ENCODE measurements around the gene ARHGAP29.

Gene ARHGAP29

DNA sequence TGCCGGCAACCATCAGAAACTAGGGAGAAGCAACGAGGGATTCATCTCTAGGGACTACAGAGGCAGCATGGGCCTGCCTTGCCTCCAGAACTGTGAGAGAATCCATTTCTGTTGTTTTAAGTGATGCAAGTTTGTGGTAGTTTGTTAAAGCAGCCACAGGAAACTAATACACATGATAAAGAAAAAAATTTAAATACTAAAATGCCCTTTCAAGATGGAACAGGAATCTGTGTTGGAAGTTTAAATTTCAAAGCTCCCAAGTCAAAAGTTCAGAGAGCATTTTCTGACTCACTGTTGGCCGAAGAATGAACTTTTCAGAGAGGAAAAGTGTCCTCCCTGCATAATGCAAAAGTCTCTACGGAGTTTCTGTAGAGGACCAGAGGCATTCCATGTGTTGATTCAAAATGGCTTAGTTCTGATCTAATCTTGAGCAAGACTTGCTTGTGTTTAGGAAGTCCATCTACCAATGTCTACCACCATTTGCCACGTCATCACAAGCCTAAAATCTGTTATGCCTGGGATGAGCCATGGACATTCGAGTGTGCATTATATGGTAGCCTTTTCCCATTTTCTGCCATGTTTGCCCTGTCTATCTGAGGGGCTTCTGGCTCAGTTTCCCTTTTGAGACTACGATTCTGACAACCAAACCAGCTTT lies 22.4 kb upstream of the ARHGAP29 start:
- DNase-seq = no peak

DNA sequence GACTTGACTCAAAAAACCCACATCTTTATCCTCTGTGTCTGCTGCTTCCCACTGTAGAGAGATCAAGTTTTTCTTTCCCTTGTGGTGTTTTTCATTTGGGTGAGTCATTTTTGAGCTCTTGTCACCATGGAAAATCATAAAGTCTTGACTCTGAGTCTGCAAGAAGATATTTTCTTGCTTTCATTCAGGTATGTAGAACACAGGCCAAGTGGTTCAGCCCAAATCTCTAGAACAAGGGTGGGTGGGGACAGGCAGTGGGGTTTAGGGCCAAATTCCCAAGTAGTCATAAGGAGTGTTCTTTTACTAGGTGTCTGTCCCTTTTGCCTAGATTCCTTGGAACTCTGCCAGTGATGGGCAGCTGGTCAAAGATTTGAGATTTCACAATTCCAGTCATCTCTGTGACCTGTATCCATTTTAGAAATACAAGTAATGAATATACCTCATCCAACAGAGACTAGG lies 21.5 kb upstream of the ARHGAP29 start:
- no peak for DNase-seq

DNA sequence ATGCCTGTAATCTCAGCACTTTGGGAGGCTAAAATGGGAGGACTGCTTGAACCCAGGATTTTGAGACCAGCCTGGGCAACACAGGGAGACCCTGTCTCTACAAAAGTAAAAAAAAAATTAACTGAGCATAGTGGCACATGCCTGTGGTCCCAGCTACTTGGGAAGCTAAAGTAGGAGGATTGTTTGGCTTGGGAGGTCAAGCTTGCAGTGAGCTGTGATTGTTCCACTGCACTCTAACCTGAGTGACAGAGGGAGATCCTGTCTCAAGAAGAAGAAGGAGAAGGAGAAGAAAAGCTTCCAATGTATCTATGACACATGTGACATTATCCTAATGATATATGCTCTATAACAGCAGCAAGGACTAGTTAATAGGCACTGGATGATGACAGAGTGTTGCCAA lies 20.1 kb upstream of the ARHGAP29 start:
- DNase-seq = no peak

DNA sequence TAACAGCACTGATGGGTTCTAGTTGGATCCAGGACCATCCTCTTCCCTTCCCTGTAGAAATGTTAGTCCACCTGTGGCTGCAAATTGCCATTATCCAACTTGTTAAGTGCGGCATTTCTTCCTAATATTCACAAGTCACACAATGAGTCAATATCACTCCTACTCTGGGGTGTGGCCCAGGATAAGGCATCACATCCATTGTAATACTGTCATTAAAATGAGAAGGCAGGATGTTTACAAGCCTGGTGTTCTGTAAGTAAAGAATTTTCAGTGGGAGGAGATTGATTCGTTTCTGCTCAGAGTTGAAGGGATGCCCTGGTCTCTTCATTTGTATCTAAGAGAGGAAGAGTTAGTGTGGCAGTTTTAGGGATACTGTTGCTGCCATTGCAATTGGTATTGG lies 18.1 kb upstream of the ARHGAP29 start:
- DNase-seq = no peak

DNA sequence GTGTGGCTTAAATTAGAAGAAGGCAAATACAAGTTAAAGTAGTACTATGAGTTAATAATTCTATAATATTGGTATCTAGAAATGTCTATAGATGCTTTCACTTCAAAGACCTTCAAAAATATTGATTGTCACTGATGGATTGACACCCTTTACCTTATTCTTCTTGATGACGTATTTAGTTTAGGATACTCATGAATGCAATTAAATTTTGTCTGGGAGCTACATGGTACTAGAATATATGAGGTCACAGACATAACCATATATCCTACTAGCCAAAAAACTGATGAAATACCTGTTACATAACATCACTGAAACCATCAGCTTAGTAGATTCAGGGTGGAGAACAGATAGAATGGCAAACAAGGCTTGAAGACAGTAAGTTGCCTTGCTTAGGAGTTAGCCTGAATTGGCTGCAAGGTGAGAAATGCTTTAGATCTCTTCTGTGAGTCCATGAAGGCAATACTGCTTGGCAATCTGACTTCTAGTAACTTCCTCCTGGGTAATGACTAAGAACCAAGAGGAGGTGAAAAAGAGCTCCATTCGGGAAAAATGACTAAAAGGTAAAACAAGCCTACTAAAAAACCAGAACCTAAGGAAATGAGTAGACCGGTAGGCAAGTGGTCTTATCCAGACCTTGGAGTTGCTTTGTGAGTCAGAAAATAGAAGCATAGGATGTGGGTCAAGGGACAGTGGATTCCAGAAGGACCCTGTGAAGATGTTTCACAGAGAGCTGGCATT lies 16.9 kb upstream of the ARHGAP29 start:
- no peak for DNase-seq

DNA sequence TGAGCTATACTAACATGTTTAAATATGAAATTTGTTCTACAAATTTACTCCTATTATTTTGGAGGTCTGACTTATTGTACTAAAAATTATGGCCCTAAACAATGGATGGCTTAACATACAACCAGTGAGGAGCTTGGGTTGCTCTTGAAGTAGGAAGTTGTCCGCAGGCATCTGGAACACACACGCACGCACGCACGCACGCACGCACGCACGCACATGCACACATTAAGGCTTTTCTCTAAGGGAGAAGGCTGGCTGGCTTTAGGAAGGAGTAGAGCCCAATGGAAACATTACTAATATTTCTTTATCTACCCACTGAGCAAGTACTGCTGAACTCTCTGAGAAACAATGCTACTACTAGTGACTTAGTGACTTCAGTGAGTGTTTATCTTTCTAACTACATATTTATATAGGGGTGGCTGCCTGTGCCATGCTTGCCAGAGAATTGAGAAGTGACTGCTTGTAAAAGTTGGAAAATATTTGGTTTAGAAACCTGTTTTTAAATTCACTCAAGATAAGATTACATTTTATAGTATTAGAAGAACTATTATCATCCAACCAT lies 16.2 kb upstream of the ARHGAP29 start:
- DNase-seq = no peak

DNA sequence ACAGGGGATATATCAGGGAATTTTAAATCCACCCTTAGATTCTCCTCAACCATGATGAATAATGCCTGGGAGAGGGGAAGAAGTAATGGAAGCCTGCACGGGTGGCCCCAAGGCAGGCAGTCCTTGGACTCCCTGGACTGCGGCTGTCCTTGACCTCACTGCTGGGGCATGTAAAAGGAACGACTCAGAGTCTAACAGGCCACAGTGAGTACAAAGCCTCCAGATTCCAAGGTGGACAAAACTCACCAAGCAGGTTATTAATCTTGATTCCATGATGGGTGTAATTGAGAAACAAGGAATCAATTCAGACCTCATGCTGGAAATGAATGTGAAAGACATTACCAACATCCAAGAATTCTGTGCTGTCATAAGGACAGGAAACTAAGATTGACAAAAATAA lies 13.0 kb upstream of the ARHGAP29 start:
- DNase-seq = no peak

DNA sequence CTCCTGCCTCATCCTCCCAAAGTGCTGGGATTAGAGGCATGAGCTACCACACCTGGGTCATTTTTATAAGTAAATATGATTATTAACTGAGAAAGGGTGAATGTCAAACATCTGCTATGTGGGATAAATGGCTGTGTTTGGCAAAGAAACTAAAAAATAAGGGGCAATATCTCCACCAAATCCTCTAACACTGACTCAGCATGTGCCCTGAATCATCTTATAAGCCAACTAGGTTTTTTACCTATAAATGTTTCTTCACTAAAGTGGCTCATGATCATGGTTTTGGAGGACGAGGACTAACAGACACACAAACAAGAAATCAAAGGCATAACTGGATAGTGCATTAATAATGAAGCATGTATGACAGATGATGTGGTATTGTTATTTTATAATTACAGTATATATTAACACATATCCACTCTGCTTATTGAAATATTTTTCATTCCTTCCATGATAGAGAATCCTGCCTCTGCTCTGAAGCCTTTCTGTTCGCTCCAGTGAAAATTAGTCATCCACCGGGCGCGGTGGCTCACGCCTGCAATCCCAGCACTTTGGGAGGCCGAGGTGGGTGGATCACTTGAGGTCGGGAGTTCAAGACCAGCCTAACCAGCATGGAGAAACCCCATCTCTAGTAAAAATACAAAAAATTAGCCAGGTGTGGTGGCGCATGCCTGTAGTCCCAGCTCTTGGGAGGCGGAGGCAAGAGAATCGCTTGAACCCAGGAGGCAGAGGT lies 11.7 kb upstream of the ARHGAP29 start:
- DNase-seq = no peak

DNA sequence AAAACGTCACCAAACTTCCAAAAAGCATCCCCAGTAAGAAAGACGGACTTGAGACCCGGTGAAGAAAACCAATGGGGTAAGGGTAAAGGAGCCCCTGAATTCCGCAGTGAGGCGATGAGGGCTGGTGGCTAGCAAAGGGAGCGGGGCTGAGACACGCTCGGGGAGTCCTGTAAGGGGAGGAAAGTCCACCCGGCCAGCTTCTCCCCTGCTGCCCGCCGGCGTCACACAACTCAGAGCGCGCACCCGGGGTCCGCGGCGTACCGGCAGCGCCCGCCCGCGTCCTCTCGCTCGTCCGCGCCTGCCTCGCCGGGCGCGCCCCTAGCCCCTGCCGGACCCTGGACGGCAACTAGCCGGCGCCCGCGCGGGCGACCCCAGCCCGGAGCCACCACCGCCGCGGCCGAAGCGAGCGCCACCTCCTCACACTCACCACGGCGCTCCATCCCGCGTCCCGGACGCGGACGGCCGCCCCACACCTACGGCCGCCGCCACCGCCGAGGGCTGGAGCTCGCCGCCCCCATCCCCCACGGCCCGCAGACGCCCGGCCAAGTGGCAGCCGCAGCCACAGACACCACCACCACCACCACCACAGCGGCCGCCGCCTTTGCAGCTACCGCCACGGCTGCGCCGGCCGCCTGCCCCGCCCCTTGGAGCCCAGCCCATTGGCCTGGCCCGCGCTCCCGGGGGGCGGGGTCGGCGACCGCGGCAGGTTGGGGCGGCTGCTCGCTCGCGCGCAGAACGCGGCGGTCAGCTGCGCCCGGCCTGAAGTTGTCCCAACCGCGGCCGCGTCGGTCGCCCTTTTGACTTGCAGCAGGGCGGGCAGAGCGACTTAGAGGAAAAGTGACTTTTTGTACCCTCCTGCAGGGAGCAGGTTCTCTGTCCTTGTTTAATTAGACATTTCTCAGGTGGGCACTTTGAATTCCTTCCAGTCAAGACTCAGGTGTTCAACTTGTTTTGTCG lies 10.0 kb upstream of the ARHGAP29 start:
- no peak for DNase-seq

DNA sequence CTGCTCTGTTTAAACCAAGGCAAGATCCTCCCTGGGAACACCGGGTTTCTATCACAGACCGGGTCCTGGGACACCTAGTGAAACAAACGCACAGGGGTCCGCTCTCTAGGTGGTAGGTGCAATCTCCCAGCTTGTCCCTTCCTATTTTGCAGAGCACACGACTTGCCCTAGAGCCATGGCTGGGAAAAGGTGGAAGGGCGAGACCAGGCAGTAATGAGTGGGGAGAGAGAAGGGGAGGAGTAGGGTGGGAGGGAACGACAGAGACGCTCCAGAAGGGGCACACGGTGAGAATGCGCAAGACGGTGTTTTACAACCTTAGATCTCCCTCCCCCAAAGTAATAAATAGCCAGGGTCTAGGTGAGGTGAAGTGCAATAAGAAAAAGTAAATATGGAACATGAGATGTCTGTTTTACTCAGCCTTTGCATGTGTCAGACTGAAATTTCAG lies 9.3 kb upstream of the ARHGAP29 start:
- DNase-seq = no peak

DNA sequence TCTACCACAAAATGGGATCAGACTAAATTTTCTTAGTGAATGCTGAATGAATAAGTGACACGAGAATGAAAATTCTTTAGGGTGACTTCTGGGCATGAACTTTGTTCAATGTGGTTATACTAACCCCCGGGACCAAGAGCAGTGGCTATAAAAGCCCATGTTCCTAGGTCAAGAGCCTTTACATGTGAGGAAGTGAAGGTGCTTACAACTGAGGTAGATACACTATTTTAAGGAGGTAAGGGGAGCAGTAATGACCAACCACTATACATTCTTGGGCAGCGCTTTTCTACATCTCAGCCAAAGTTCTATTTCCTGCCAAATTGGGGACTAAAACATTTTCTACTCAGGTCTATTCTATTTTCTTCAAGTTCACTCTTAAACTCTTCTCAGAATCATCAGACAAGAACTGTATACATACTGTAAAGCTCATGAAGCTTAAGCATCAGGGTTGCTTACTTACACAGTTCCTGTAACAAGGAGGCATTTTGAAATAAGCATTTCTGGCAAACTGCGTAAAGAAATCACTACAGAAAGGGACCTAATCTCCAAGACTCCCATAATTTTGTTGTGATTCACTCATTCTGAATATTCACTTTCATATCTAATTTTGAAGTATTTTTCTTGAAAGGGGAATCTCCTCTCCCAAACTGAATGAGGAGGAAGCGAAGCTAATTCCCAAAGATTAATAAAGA lies 8.5 kb upstream of the ARHGAP29 start:
- no peak for DNase-seq

DNA sequence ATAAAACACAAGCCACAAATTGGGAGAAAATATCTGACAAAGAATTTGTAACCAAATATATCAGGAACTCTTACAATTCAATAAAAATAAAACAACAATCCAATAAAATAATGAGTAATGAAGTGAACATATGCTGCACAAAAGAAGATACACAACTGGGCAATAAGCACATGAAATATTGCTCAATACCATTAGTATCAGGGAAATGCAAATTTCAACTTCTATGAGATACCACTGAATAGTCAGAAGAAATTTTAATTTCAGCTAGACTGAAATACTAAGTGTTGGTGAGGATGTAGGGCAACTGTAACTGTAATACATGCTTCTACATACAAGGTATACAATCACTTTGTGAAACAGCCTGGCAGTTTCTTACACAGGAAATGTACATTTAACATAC lies 7.4 kb upstream of the ARHGAP29 start:
- no peak for DNase-seq

DNA sequence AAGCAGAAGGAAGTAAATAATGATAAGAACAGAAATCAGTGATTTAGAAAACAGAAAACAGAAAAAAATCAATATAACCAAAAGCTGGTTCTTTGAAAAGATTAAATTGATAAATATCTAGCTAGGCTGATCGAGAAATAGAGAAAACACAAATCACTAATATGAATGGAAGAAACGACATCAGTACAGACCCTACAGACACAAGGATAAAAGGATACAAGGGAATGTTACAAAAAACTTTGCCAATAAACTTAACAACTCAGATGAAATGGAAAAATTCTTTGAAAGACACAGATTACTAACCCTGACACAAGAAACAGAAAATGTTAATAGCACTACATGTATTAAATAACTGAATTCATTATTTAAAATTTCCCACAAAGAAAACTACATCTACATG lies 6.3 kb upstream of the ARHGAP29 start:
- DNase-seq = no peak

DNA sequence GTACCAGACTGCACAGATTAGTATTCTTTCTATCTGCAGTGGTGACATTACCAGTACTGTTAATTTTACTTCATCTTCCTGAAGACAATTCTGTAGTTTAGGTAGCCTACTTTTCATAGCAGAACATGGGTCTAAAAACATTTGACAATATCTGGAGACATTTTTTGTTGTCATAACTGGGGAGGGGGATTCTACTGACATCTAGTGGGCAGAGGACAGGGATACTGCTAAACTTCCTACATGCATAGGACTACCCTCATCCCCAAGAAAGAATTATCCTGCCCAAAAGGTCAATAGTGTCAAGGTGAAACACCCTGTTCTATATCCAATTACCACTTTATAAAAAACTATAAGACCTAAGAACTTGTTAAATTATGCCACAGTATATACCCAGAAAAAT lies 3.4 kb upstream of the ARHGAP29 start:
- no peak for DNase-seq

DNA sequence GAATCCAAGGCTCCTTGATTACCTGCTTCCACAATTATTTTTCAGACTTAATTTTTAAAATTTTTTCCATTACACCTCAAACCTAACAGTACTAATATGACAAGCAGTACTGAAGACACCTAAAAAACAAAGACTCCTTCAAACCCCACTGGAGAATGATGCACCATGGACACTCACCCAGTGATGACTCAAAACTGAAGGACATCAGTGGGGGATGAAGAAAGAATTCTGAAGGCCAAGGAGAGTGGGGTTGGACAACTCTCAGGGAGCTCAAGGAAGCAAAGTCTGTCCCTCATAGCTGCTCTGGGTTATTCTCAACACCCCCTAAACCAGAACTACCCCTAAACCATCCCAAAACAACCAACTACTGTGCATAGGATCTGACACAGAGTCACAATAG lies 2.4 kb upstream of the ARHGAP29 start:
- DNase-seq = no peak

DNA sequence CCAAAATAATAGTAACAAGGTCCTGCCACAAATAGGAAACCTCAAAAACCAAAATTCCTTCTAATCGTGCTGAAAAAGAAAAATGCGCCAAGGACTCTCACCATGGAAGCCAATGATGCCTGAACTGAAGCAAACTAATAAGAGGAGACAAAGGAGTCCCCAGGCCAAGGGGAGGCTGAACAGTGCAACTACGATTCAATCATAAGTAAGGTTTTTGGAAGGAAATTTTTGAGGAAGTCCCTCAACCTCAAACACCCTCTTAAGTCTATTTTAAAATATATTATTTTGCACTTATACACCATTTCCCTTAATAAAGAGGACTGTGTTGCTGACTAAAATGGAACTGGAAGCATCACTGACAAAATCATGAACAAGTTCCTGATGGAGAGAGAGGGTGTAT lies 1.7 kb upstream of the ARHGAP29 start:
- no peak for DNase-seq

DNA sequence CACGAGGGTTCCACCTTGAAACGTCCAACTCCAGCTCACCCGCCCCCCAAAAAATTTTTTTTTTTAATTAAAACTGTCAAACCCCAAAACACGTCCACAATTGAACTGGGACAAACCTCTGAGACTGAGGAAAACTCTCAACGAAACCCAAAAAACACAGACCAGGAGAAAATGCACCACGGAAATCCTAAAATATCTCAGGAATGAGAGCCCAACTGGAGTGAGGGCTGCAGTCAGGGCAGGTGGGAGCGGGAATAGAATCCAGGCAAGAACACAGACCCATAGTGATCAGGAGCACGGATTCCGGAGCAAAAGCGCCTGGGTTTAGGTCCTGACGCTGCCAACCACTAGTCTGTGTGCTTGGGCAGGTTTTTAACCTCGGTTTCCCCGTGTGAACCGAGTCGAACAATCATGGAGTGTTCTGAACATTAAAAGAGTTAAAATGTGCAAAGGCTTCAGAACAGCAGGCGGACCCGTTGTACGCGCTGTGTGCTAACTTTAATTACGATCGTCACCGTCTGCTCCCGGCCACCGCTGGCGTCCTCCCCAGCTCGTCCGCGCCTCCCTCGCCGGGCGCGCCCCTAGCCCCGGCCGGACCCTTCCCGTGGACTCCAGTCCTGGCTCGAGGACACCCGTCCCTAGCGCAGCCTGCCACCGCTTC lies 624 bp downstream of the ARHGAP29 start:
- DNase-seq = no peak

DNA sequence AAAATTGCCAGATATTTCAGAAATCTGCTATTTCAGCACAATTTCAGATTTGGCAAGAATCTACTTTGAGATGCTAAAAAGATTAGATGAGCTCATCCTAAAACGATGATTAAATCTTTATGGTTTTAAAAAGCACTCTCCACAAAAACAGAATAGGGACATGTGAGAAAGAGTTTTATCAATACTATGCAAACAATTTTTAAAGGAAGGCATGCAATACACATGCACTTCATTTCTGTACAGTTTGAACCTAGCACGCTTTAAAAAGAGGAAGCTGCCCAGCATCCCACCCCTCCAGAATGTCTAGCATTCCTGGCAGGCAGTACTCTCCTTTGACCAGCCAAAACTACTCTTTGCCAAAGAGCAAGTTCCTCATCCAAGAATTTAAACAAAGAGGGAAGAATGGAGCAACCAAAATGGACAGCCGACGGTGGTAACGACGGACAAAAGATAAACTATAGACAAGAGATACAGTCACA lies 1.3 kb downstream of the ARHGAP29 start:
- DNase-seq = no peak

DNA sequence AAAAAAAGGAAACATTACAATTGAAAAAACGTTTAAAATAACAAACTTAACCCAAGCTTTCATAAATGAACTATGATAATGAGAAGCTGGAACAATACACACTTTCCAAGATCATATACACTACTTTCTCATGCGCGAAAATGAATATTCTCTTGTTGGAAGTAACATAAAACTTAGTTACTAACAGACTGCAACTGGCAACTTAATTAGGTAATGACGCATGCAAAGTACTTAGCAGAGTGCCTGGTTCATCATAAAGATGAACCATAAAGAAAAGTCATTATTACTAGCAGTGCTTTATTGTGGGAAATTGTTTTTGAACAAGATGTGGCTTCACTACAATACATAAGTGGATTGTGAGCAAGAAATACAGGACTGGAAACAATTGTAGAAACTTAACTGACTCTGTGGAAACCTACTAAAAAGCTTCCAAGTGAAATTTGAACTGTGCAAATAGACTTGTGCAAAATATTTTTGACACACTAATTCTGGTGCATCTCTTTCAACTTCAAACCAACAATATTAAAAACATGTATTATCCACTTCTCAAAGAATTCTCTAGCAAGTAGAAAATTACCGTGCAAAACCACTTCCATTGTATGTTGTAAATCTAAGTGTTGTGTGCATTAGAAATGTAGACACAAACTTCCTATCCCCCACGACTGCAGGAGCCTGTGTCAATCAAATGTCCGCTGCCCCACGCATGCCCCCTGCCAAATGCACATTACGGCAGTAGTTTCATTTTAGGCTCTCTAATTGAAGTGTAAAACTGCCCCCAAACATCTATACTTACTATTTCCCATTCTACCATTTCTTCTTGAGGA lies 2.0 kb downstream of the ARHGAP29 start:
- DNase-seq = no peak

DNA sequence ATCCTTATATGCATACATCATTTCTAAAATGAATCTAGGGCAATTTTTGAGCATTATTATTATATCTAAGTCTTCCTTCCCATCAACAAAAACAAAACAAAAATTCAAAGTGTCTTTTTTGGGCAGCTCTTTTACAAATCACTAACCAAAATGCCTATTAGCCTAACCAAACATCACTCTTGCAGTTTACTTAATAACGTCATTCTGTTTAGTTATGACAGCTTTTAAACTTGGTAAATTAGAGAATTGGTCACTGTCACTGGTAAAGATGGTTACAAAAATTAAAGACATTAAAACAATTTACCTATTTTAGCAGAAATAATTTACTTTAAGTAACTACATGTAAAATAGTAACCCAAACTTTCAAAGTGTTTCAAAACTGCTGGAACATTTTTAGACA lies 2.8 kb downstream of the ARHGAP29 start:
- DNase-seq = no peak

Data from CD4-positive, alpha-beta T cell treated with Interleukin-21 for 1 hour (primary cell).